Liver (tissue), 9 donors: ENCODE data around the gene SAPCD2. TPM values are rescaled to one million over a fixed set of nuclear protein-coding genes. Genes with fewer than 3 reads are reported as not detected.

Experiments
- DNase-seq: peaks from one replicate; pipeline ENCODE4 v3.0.0-alpha.2; 2017; ENCODE audit warnings: low spot score
- H3K27ac ChIP-seq, 2 donors: one replicate each; pipeline ENCODE4 v1.7.0; 2013; ENCODE audit warnings: inconsistent platforms in 2 of 2, low read length in 2 of 2, control low read depth in 1 of 2, low read depth in 1 of 2, mild to moderate bottlenecking in 1 of 2
- H3K27me3 ChIP-seq, 4 donors: one replicate each; pipeline versions ENCODE4 v1.6.1 to v1.7.0; 2013; ENCODE audit warnings: low read length in 3 of 4, inconsistent platforms in 1 of 4, mild to moderate bottlenecking in 1 of 4, moderate library complexity in 1 of 4; ENCODE audit not compliant: control insufficient read depth in 4 of 4, insufficient read depth in 4 of 4
- H3K36me3 ChIP-seq, 4 donors: one replicate each; pipeline versions ENCODE4 v1.6.1 to v1.7.0; 2013; ENCODE audit warnings: low read length in 3 of 4, mild to moderate bottlenecking in 3 of 4, low read depth in 1 of 4, moderate library complexity in 1 of 4; ENCODE audit not compliant: control insufficient read depth in 4 of 4, insufficient read depth in 3 of 4
- H3K4me1 ChIP-seq, 4 donors: one replicate each; pipeline versions ENCODE4 v1.6.1 to v1.7.0; 2013; ENCODE audit warnings: low read length in 3 of 4, mild to moderate bottlenecking in 3 of 4, moderate library complexity in 1 of 4; ENCODE audit not compliant: control insufficient read depth in 4 of 4, insufficient read depth in 4 of 4
- H3K4me3 ChIP-seq, 3 donors: one replicate each; pipeline versions ENCODE4 v1.6.1 to v1.7.0; 2013; ENCODE audit warnings: low read length in 3 of 3, control low read depth in 1 of 3, low read depth in 1 of 3, mild to moderate bottlenecking in 1 of 3
- H3K9ac ChIP-seq, 2 donors: one replicate each; pipeline ENCODE4 v1.7.0; 2013; ENCODE audit warnings: low read length in 2 of 2, mild to moderate bottlenecking in 2 of 2, moderate library complexity in 2 of 2, control low read depth in 1 of 2, low read depth in 1 of 2
- H3K9me3 ChIP-seq, 4 donors: one replicate each; pipeline versions ENCODE4 v1.6.1 to v1.7.0; 2013; ENCODE audit warnings: low read length in 3 of 4; ENCODE audit not compliant: control insufficient read depth in 4 of 4
- CTCF ChIP-seq: fragments of 150-350 bp; IDR thresholded peaks from 2 replicates; pipeline ENCODE4 v1.5.1; 2017; ENCODE audit warnings: improper control_type of control experiment, low read depth, low read length; ENCODE audit not compliant: missing input control
- EGR1 ChIP-seq, 2 donors: IDR thresholded peaks; 2 replicates each; pipeline ENCODE4 v1.6.1; 2016 to 2018; ENCODE audit warnings: antibody characterized with exemption in 2 of 2, low read depth in 2 of 2
- FOXA1 ChIP-seq: IDR thresholded peaks from 2 replicates; pipeline ENCODE4 v1.6.1; 2016; ENCODE audit warnings: antibody characterized with exemption
- FOXA2 ChIP-seq: IDR thresholded peaks from 2 replicates; pipeline ENCODE4 v1.6.1; 2016; ENCODE audit warnings: antibody characterized with exemption
- GABPA ChIP-seq, 2 donors: IDR thresholded peaks in 1 of 2; conservative IDR thresholded peaks in 1 of 2; 2 replicates each; pipeline ENCODE4 v1.6.1; 2016; ENCODE audit warnings: antibody characterized with exemption in 2 of 2, mild to moderate bottlenecking in 1 of 2, moderate library complexity in 1 of 2
- HNF4A ChIP-seq, 2 donors: conservative IDR thresholded peaks; 2 replicates each; pipeline ENCODE4 v1.6.1; 2016; ENCODE audit warnings: antibody characterized with exemption in 2 of 2, mild to moderate bottlenecking in 2 of 2
- HNF4G ChIP-seq: IDR thresholded peaks from 2 replicates; pipeline ENCODE4 v1.6.1; 2016; ENCODE audit warnings: antibody characterized with exemption
- JUND ChIP-seq, 2 donors: IDR thresholded peaks; 2 replicates each; pipeline ENCODE4 v1.6.1; 2016; ENCODE audit warnings: antibody characterized with exemption in 2 of 2
- NR2F2 ChIP-seq: IDR thresholded peaks from 2 replicates; pipeline ENCODE4 v1.6.1; 2016; ENCODE audit warnings: antibody characterized with exemption
- RAD21 ChIP-seq, 2 donors: IDR thresholded peaks; 2 replicates each; pipeline ENCODE4 v1.6.1; 2016; ENCODE audit warnings: antibody characterized with exemption in 2 of 2, mild to moderate bottlenecking in 2 of 2
- REST ChIP-seq: IDR thresholded peaks from 2 replicates; pipeline ENCODE4 v1.6.1; 2016; ENCODE audit warnings: antibody characterized with exemption, mild to moderate bottlenecking
- RXRA ChIP-seq, 2 donors: IDR thresholded peaks; 2 replicates each; pipeline ENCODE4 v1.6.1; 2017 to 2018; ENCODE audit warnings: antibody characterized with exemption in 2 of 2, mild to moderate bottlenecking in 1 of 2
- SP1 ChIP-seq: IDR thresholded peaks from 2 replicates; pipeline ENCODE4 v1.6.1; 2018; ENCODE audit warnings: antibody characterized with exemption, mild to moderate bottlenecking
- TAF1 ChIP-seq: conservative IDR thresholded peaks from 2 replicates; pipeline ENCODE4 v1.6.1; 2016; ENCODE audit warnings: antibody characterized with exemption, mild to moderate bottlenecking
- YY1 ChIP-seq: IDR thresholded peaks from 2 replicates; pipeline ENCODE4 v1.6.1; 2016; ENCODE audit warnings: antibody characterized with exemption, mild to moderate bottlenecking
- WGBS: extraction: QIAGEN DNeasy Blood & Tissue Kit; methylation state at CpG from one replicate; pipeline ENCODE4 v1.1.7; 2013; 5-methylcytosine and 5-hydroxymethylcytosine counted together
- polyA plus RNA-seq, 2 donors: library from polyadenylated mRNA; stranded (reverse) in 1 of 2; unstranded in 1 of 2; fragments of 200-250 nt in 1 of 2; fragments of >200 nt in 1 of 2; fragmentation: Nextera tagmentation in 1 of 2; extraction: Ambion mirVana in 1 of 2; gene quantifications; one replicate each; pipeline versions ENCODE4 v1.2.1 to v1.2.3, GENCODE V29; 2013 to 2015
- total RNA-seq, 2 donors: library from RNA; depleted of rRNA; stranded (reverse); fragments of >200 nt; gene quantifications; one replicate each; pipeline ENCODE4 v1.2.3, GENCODE V29; 2014
- TF ChIP-seq, protein P1 (sequence below): IDR thresholded peaks from 2 replicates; pipeline ENCODE4 v1.6.1; 2016; ENCODE audit warnings: antibody characterized with exemption
- TF ChIP-seq, protein P2 (sequence below): IDR thresholded peaks from 2 replicates; pipeline ENCODE4 v1.6.1; 2016; ENCODE audit warnings: antibody characterized with exemption
- TF ChIP-seq, protein P3 (sequence below): IDR thresholded peaks from 2 replicates; pipeline ENCODE4 v1.6.1; 2016; ENCODE audit warnings: antibody characterized with exemption
- donor health status: healthy.
- donor health status: healthy.
- donor health status: healthy.
- donor health status: healthy.
- donor health status: healthy.

SAPCD2 gene
- total and polyA plus RNA-seq, 4 donors = 0.06 to 1.8 (median 0.23) TPM

- no peak for DNase-seq
- Histone ChIP-seq H3K27ac (no peak overlapping the region), H3K9me3 (no peaks in the 10 kb centered on the region), H3K36me3 (peaks cover 0 to 18% (median 6%) of the 10 kb centered on the region in 4 donors), H3K4me1 (peaks cover 5 to 20% (median 11%) of the 10 kb centered on the region in 4 donors), H3K4me3 (no peak overlapping the region), H3K27me3 (no peaks in the 10 kb centered on the region), H3K9ac (no peak overlapping the region)
- no peak for TF ChIP-seq RXRA (IDR thresholded peaks at IDR 0.05)
- no peak for TF ChIP-seq GABPA (IDR thresholded peaks at IDR 0.05 in 1 of 2, conservative IDR thresholded peaks at IDR 0.05 in 1 of 2)
- TF ChIP-seq HNF4A (conservative IDR thresholded peaks at IDR 0.05) = no peak
- 89% methylated on average over 5 of the region's 5 CpGs for WGBS
Measured at GRCh38 chr9:137088121-137088520, 17.8 kb upstream of the SAPCD2 start.

DNA sequence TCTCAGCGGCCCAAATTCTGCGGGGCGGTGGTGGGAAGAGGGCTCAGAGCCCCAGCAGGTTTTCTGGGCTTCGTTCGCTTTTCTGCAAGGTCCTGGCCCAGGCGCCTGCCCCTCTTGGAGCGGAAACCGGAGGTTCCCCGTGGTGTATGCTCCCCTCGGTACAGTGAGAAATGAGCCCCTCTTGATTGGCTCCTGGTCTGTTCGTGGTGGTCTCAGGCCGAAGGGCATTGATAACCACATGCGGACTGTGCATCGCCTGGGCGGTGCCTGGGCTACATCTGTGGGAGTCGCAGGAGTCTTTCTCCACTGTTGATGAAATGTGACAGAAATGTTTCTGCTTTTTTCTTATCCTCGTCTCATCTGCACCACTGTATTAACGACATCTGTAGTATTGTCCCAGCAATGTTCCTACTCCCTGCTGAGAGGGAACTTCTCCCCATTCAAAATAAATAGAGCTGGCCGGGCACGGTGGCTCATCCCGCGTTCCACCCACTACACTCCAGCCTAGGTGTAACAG is 17.1 kb upstream of the SAPCD2 start:
- 18% methylated on average over 22 of the region's 22 CpGs for WGBS
- peaks cover 0 to 15% (median 4%) of the 10 kb centered on the region in 4 donors for H3K36me3 ChIP-seq
- TF ChIP-seq RXRA (IDR thresholded peaks at IDR 0.05) = no peak
- TF ChIP-seq NR2F2 = no peak
- TF ChIP-seq FOXA1 = no peak
- TF ChIP-seq SP1 = no peak
- TF ChIP-seq, protein P1, sequence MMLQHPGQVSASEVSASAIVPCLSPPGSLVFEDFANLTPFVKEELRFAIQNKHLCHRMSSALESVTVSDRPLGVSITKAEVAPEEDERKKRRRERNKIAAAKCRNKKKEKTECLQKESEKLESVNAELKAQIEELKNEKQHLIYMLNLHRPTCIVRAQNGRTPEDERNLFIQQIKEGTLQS = no peak
- no peak for TF ChIP-seq CTCF
- no peak for TF ChIP-seq EGR1 (IDR thresholded peaks at IDR 0.05; ENCODE audit: low read depth in 2 of 2)
- TF ChIP-seq TAF1 = no peak
- no peak for TF ChIP-seq FOXA2
- no peak for TF ChIP-seq RAD21 (IDR thresholded peaks at IDR 0.05)
- TF ChIP-seq GABPA (IDR thresholded peaks at IDR 0.05 in 1 of 2, conservative IDR thresholded peaks at IDR 0.05 in 1 of 2) = no peak
- no peak for TF ChIP-seq REST
- TF ChIP-seq, protein P2, sequence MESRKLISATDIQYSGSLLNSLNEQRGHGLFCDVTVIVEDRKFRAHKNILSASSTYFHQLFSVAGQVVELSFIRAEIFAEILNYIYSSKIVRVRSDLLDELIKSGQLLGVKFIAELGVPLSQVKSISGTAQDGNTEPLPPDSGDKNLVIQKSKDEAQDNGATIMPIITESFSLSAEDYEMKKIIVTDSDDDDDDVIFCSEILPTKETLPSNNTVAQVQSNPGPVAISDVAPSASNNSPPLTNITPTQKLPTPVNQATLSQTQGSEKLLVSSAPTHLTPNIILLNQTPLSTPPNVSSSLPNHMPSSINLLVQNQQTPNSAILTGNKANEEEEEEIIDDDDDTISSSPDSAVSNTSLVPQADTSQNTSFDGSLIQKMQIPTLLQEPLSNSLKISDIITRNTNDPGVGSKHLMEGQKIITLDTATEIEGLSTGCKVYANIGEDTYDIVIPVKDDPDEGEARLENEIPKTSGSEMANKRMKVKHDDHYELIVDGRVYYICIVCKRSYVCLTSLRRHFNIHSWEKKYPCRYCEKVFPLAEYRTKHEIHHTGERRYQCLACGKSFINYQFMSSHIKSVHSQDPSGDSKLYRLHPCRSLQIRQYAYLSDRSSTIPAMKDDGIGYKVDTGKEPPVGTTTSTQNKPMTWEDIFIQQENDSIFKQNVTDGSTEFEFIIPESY = no peak
- no peak for TF ChIP-seq HNF4A (conservative IDR thresholded peaks at IDR 0.05)
- TF ChIP-seq JUND (IDR thresholded peaks at IDR 0.05) = no peak
- no peak for TF ChIP-seq YY1
- TF ChIP-seq, protein P3, sequence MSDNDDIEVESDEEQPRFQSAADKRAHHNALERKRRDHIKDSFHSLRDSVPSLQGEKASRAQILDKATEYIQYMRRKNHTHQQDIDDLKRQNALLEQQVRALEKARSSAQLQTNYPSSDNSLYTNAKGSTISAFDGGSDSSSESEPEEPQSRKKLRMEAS = no peak
- TF ChIP-seq HNF4G = no peak

More for the DNA sequence above, 17.1 kb upstream of the SAPCD2 start:
- DNase-seq = no peak
- H3K4me1 ChIP-seq = peaks cover 5 to 20% (median 11%) of the 10 kb centered on the region in 4 donors
- peak overlapping the region in 1 of 2 donors; percentile 26 for H3K9ac ChIP-seq
- no peaks in the 10 kb centered on the region for H3K9me3 ChIP-seq
- peak overlapping the region; percentile 74 to 79 for H3K27ac ChIP-seq
- no peaks in the 10 kb centered on the region for H3K27me3 ChIP-seq
- peak overlapping the region; percentile 27 to 83 (median 51) for H3K4me3 ChIP-seq
